GM03348 (cell line): ENCODE measurements around the gene PARP12.

Experiments
- DNase-seq: peaks from one replicate; pipeline ENCODE4 v3.0.0; 2012; ENCODE audit warnings: low spot score

PARP12 gene

GRCh38 chr7:140059273-140060242, 3.2 kb downstream of the PARP12 start:
- DNase-seq: peak; percentile 65

- DNase-seq: no peak
Observed at GRCh38 chr7:140058517-140058916, 4.2 kb downstream of the PARP12 start.

DNA sequence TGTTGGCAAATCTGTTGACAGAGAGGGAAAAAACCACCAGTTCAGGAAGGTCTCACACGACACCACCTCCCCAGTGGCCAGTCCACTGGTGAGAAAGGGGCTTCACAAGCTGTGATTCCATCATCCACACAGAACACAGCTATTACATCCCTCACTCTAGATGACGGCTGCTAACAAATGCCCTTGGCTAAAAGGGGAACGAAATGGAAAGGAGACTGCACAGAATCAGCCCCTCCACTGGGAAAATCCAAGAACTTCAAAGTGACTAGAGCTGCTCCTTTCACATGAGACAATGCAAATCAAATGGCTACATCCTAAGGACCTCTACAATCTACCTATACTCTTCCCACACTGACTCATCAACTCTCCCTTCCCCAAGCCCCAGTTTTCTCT, 5.6 kb downstream of the PARP12 start:
- no peak for DNase-seq

GRCh38 chr7:140056431-140057142, 6.2 kb downstream of the PARP12 start:
- DNase-seq: no peak

- DNase-seq: no peak
Observed at GRCh38 chr7:140055833-140056232, 6.9 kb downstream of the PARP12 start.

DNA sequence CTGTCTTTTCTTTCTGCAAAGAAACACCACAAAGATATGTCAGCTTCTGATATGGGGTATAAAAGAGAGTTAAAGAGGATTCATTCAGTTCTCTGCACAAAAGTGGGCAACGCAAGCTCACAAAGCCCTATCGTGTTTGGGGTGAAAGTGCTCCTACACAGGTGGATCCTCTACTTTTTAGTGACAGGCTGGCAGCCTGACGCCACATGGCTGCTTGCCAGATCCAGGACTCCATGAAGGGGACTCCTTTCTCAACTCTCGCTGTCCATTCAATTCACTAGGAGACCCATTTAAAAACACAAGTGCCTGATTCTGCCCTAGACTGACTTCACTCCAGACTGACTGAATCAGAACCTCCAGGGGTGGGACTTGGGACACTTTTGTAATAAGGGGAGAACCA, 8.0 kb downstream of the PARP12 start:
- no peak for DNase-seq

DNA sequence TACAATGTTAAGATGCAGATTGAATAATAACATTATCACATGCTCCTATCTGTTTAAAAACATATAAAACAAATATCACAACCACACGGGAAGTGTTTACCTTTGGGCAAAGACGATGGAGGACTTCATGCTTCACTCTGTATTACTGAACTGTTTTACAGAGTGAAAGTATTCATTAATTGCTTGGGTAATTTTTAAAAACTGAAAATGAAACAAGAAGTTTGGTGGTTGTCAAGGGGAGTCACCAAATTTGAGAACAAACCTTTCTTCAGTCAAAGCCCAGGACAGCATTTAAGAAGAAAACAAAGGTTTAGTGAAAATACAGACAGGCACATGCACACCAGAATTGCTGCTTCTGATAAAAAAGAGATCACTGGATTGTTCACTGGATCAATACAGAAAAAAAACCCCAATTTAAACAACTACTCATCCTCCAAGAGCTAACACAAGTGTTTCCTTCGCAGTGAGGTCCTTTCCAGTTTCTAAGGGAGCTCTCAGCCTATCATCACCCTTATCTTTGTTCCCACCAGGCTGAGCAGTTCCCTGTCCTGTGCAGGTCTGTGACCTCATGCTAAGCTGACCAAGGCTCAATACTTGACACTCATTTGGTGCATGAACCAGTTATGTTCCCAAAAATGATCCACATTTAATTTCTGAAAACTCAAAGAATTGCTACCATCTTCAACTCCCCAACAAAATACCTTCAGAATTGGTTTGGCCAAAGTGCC, 8.8 kb downstream of the PARP12 start:
- DNase-seq: no peak

DNA sequence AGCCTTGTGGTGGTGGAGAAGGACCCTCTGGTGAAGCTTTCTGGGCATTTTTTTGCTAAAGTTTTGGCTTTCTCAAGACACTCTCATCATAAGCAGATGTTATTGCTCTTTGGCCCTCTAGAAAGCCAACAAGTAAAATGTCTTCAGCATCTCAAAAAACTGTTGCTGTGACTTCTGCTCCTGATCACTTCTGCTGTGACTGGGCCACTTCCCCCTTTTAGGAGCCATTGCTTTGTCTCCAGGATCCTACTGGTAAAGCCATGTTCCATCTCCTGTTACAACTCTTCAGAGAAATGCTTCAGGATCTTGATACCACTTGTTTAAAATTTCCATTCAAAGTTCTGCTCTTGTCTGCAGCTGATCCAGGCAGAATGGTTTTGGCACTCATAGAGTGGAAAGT, 10.9 kb downstream of the PARP12 start:
- DNase-seq: no peak

DNA sequence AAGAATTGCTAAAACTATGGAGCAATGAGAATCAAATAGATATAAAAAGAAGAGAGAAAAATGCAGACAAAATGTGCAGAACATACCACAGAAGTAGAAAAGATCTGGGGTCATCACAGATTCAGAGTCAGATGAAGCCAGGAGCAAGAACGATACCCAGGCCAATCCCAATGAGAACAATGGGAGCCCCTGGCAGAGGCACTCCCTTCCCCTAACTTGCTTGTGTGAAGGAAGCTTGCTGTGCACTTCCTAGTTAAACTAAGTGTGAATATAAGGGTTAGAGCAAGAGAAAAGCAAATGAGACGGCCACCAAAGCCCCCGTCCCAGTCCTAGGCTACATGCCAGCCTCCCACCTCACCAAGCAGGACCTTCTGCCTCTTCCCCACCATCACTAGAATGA, 12.7 kb downstream of the PARP12 start:
- no peak for DNase-seq

GRCh38 chr7:140049339-140050024, 13.3 kb downstream of the PARP12 start:
- no peak for DNase-seq

DNA sequence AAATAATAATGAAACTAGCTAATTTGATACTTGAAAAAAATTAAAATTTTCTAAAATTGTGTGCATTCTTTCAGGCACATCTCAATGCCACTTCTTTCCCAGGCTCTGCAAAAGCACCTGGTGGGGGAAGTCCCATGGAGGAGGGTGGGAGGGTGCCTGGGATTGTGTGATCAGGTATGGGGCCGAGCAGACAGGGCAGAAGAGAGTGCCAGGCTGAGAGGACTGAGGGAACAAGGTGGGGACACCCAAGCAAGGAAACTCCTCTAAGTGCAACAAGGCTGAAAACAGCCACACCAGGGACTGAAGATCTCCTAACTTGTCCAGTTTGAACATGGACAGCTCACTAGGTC, 13.8 kb downstream of the PARP12 start:
- DNase-seq: no peak

DNA sequence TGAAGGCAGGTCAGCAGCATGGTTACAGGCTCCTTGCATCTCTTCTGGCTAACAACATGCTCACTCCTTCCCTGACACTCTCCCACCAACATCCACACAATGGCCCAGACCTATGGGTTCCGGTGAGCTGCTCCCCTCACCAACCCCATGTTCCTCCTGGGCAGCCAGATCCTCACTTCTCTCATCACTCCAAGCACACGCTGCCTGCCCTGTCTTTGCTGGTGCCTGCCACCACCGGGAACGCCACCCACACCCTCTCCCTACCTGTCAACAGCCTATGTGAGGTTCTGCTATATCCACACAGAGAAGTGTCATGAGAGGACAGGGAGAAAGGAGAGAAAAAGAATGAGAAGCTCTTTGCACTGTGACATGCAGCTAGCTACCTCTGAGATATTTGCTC, 14.6 kb downstream of the PARP12 start:
- DNase-seq: no peak

DNA sequence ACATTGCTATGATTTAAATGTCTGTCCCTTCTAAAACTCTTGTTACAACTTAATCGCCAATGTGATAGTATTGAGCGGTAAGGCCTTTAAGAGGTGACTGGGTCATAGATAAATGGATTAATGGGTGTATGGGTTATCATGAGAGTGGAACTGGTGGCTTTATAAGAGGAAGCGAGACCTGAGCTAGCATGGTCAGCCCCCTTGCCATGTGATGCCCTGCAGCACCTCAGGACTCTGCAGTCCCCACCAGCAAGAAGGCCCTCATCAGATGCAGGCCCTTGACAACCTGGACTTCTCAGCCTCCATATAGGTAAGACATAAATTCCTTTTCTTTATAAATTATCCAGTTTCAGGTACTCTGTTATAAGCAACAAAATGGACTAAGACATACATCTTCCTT, 15.6 kb downstream of the PARP12 start:
- no peak for DNase-seq

DNA sequence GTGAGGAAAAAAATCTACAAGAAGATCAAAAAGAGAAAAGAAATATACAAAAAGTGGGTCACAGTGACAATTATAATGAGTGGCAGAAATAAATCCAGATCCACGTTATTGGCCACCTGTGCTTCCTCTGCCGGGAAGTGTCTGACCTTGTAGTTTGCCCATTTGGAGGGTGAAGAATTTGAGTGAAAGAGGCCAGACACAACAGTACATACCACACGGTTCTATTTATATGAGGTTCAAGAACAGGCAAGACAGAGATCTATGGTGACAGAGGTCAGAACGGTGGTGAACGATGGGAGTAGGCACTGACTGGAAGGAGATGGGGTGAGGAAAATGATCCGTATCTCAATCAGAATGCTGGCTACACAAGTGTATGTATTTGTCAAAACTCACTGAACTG, 17.1 kb downstream of the PARP12 start:
- no peak for DNase-seq

DNA sequence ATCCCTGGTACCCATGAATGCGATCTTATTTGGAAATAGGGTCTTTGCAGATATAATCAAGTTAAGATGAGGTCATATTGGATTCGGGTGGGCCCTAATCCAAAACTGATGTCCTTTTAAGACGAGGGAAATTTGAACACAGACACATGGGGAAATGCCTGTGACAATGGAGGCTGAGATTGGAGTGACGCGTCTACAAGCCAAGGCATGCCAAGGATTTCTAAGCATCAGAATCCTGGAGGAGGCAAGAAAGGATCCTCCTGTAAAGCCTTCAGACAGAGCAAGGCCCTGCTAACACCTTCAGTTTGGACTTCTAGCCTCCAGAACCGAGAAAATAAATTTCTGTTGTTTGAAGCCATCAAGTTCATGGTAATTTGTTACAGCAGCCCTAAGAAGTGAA, 18.5 kb downstream of the PARP12 start:
- no peak for DNase-seq

GRCh38 chr7:140042386-140042670, 20.4 kb downstream of the PARP12 start:
- no peak for DNase-seq

DNA sequence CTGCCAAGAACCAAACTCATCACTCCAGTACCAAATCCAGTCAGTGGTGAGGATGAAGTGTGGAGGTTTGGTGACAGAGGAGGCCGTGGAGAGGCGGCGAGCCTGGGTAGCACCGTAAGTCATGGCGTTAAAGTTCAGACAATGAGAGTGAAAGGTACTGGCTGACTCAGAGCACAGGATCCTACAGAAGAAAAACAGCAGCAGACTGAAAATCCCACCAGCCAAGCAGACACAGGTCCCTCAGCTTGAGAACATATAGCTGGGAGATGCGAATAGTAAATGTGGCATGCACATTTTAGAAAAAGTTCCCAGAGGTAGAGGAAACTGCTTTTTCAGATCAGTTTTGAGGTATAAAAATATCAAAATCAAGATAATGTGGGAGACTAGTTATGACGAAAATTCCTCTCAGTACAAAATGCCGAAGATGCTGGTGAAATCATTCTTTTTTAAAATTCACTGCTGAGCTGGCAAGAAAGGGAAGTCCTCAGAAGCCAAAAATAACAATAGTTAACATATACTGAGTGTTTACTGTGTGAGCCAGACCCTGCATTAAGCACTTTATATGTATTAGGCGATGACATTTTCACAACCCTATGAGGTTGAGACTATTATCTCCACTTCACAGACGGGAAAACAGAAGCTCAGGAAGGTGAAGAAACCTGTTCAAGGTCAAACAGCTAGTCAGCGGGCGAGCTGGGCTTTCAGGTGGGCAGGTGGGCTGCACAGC, 20.9 kb downstream of the PARP12 start:
- DNase-seq: no peak

DNA sequence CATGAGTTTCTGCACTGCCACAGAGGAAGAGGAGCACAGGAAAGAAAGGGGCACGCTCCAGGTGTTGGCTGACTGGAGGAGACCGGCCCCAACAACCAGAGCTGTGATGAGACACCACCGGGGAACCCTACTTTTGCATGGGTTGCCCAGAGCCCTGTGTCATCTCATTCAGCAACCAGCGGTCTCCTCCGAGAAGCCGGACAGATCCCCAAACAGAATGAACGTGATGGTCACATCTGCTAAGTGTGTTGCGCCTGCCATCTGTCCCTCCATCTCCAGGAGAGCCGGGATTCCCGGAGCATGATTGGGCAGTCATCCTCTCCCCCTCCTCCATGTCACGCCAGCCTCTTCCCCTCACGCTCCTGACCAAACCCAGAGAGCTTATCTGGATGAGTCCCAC, 22.9 kb downstream of the PARP12 start:
- no peak for DNase-seq

- DNase-seq: no peak
Observed at GRCh38 chr7:140039066-140039465, 23.7 kb downstream of the PARP12 start.

- DNase-seq: no peak
Observed at GRCh38 chr7:140036224-140036962, 26.4 kb downstream of the PARP12 start.
